ENCODE results near the gene CACNA1C. TPM values are rescaled to one million over a fixed set of nuclear protein-coding genes. Genes with fewer than 3 reads are reported as not detected.
A peak's percentile ranks its signal among the peaks of the same experiment; 100 is the strongest.
"Not testable (repeated sequence)": the region's sequence is repeated elsewhere in the genome, so short reads cannot be mapped to it uniquely, and the experiment has no call there.

Gene CACNA1C
- total RNA-seq, 1 donor from 2014 or later: 20.0 TPM

DNA sequence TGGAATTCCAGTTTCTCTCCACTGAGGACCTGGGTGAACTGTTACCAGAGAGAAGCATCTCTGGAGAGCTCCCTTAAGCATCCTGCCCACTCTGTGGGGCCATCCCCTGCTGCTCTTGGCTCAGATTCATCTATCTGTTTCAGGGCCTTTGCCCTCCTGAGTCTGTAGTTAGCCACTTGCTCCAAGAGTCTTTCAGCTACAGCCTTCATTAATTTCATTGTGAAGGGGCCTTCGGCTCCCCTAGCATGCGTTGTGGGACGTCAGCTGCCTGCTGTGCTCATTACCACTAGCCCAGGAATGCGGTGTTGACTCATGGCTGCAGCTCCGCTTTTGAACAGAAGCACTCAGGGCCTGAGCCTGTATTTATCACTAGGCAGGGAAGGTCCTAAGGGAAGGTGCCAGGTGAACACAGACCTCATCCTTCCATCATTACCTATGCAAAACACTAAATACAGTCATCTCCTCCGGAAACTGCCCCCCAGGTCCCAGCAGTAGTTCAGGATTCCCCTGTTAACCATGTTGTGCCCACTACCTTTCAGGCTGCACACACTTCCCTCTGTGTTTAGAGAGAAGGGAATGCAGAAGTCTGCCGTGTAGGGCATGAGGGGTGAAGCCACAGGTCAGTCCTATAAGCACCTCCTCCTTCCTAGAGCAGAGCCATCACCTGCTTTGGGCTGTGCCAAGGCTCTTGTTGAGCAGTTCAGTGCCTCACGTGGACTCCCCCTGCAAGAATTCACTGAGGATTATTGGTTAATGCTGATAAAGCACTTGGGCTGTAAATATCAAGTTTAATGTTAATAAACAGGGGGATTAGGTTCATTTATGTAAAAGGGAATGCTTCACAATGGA is 191.4 kb downstream of the CACNA1C start:
- DNase-seq (ENCODE audit: low spot score in 2 of 2): no peak
- no peak for FAIRE-seq

DNA sequence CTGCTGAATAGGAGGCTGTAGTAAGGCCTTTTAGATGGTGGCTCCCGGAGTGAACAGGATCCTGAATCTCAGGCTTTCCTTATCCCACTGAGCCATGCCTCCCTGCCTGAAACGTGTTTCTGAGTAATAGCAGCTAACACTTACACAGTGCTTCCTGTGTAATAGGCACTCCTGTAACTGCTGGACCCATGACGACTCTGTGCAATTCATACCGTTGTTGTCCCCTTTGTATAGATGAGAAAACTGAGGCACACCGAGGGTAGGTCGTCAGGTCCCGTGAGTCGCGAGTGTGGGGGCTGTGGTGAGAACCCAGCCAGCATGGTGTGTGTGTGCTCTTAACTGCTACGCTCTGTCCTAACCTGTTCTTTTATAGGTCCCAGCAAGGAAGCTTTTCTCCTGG is 193.6 kb downstream of the CACNA1C start:
- DNase-seq (ENCODE audit: low spot score in 2 of 2): no peak
- FAIRE-seq: no peak

DNA sequence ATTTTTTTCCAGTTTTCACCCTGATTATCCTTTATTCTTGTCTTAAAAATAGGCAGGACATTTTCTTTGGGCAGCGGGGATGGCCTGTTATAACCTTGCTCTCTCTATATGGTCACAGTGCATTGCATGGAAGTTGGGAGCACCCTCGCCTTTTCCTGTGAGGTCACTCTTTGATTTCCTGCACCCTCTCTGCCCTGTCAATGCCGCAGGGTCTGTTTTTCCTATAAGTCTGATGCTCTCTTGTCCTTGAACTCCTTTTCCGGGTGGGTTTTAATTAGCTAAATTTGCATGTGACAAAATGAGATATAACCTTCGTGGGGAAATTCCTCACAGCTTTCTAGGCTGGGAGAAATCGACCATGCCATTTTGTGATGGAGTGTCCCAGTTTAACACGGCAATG is 194.3 kb downstream of the CACNA1C start:
- FAIRE-seq (no peak), DNase-seq (ENCODE audit: low spot score in 2 of 2) (no peak)

DNA sequence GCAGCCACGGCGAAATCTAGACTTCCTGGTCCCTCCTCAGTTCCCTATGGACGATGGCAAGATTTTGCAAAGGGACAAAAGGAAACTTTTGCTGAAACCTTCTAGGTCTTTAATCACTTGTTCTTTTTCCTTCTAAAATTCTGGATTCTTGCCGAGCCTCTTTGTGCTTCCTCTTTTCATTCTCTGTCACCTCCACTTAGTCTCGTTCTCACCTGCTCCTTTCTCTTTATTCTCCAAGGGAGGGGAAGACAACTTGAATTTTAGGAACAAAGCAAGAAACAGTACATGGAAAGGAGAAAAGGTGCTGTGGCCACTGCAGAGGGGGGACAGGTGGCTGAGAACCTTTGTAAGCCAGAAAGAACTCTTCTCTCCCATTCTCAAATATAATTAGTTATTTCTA is 194.8 kb downstream of the CACNA1C start:
- FAIRE-seq (no peak), DNase-seq (ENCODE audit: low spot score in 2 of 2) (no peak)

DNA sequence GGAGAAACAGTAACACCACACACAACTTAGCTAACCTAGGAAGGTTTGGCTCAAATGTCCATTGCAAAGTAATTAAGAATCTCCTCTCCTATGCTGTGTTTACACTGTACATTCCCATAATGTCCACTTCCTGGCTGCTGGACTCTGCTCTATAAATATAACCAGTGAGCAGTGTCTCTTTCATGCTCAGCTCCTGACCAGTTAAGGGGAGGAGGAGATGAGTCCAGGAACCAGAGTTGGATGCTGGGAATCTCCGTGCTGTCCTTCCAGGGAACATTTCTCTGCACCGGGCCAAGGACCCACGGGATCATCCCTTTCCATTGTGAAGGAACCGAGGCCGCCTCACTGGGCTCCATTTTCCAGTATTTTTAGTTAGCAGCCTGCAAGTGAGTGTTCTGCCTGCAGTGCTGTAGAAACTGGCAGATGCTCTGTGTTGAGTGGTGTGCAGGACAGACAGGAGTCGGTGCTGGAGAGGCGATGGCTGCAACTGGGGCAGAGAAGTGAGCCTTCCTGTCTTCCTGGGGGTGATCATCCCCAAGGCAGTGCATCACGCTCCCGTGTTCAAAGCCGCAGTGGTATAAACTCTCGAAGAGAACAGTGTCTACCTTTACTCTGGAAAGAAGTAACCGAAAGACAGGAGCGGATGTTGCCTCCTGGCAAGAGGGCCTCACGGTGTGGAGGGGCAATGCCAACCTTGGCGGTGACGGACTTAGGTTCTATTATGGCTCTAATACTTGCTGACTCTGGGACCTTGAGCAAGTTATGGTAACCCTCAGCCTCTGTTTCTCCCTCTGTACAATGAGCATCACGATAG is 195.5 kb downstream of the CACNA1C start:
- DNase-seq (ENCODE audit: low spot score in 2 of 2) (no peak), FAIRE-seq (no peak)

DNA sequence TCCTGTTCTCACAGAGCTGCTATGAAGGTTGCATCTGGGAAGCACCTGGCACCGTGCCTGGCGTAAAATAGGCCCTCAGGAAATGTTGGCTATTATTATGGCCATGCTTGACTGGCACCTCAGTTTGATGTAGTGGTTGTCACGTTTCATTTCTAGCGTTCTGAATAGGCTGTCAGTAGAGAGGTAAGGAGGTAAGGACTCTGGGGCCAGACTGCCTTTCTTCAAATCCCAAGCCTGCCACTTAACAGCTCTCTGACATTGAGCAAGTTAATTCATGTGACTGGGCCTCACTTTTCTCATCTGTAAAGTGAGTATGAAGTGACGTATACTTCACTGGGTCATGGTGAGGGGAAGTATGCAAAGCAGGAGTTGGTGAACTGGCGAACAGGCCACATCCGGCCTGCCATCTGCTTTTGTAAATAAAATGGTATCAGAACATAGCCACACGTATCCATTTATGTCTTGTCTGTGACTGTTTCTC is 196.2 kb downstream of the CACNA1C start:
- DNase-seq (ENCODE audit: low spot score in 2 of 2) (no peak), FAIRE-seq (no peak)

DNA sequence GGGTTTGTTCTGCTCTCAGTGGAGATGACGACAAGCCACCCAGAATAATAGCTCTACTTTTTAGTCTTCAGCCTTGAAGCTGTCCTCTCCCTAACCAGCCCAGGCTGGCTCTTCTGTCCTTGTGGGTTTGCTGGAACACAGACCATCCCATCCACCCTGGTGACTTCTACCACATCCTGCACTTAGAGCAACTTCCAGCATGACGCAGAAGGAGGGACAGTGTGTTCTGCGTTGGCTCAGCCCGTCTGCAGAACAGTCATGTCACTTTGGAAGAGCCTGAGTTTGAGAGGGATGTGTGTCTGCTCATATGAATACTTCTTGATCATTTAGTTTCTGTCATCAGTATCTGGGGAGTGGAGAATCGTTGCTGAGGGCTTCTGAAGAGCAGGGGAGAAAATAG is 198.0 kb downstream of the CACNA1C start:
- DNase-seq (ENCODE audit: low spot score in 2 of 2): no peak
- no peak for FAIRE-seq

DNA sequence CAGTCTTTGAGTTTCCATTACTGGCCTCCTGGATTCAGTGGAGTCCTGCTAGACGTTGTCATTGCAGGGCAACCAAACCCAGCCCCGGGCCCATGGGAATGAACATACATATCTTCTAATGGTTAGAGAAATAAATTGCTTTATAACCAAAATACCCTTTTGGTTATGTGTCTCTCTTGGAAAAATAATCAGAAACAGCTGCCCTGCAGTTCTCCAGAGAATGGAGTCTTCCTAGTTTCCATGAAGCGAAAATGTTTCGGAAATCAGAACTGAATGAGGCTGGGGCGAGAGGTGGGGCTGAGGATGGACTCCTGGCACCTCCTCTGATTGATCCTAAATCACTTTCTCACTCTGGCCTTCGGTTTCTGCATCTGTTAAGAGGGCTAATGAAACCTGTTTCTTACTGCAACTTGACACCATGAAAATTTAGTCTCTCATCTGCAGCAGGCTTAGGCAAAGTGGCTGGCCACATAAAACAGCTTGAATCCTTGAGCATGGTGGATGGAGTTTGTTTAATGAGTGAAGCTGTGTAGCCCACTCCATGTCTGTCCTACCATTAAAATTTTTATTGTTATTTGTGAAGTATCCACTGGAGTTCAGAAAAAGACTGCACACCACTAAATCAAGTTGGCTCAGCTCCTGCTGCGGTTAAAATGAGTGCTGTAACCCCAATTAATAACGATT is 198.9 kb downstream of the CACNA1C start:
- no peak for DNase-seq (ENCODE audit: low spot score in 2 of 2)

DNA sequence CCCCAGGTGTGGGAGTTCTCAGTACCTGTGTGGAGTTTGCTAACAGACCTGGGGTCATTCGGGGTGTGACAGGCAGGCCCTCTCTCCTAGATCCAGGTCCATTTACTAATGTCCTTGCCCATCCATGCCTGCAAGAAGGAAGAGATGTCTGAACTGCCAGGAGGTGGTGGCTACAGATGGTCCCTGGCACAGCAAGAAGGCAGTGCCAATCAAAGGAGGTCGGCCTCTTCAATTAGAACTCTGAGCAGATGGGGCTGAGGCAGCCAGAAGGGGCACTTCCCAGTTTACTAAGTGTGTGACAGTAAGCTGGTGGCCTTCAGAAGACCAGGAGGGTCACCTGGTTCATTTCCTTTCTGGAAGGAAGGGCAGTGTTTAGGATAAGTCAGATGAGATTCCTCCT is 202.5 kb downstream of the CACNA1C start:
- no peak for FAIRE-seq
- no peak for DNase-seq (ENCODE audit: low spot score in 2 of 2)

More for the DNA sequence above, 198.9 kb downstream of the CACNA1C start:
- FAIRE-seq: no peak

DNA sequence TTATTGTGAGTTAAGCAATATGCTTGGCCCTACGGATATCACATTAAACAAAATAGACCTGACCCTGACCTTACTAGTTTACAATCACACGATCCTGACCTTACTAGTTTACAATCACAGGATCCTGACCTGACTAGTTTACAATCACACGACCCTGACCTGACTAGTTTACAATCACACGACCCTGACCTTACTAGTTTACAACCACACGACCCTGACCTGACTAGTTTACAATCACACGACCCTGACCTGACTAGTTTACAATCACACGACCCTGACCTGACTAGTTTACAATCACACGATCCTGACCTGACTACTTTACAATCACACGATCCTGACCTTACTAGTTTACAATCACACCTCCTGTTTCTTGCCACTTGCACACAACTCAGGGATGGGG is 202.9 kb downstream of the CACNA1C start:
- FAIRE-seq: peak; percentile 100
- DNase-seq (ENCODE audit: low spot score in 2 of 2): not testable (repeated sequence)

DNA sequence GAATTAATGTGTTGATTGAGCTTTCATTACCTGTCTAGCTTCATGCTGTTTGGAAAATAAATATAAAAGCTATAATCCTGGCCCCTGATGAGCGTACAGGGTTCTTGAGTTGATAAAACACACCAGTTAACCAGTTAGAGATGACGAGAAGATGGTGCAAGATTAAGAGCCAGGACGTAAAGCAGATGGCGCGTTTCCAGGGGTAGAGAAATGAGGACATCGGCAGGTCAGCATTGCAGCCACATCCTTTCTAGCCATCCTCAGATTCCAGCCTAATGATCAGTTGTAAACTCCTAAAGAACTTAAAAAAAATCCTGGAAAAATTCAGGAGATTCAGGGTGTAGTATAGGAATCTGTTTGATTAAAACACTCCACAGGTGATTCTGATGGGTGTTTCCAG is 203.7 kb downstream of the CACNA1C start:
- FAIRE-seq: no peak
- DNase-seq (ENCODE audit: low spot score in 2 of 2): no peak

DNA sequence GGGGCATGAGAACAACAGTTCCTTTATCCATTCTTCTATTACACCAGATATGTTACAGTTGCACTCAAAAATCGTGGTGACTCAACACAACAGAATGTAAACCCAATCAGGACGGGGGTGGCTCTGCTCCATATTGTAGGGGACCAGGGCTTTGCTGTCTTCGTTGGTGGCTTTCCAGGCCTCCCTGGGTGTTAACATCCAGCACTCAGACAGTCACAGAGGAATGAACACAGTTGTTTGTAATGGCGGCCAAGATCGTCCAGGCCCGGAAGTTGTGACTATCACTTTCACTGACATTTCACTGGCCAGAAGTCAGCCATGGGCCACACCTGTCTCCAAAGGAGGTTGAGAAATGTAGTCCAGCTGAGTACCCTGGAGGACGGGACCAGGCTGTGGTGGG is 204.1 kb downstream of the CACNA1C start:
- FAIRE-seq (no peak), DNase-seq (ENCODE audit: low spot score in 2 of 2) (no peak)

DNA sequence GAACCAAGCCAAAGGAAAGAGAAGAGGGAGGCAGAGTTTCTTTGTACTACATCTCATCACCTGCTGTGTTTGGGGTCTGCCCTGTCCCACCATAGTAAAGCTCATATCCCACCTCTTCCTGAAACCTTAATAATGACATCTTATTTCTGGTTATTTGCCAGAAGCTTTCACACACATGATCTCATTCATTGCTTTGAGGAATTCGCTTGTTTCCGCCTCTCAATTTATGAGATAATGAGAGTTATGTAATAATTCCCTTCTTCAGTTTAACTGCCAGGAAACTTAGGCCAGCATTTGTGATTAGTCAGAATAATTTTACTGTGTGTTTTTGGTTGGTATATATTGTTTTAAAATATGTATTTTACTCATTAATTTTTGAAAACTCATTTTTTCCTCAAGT is 205.2 kb downstream of the CACNA1C start:
- no peak for FAIRE-seq

DNA sequence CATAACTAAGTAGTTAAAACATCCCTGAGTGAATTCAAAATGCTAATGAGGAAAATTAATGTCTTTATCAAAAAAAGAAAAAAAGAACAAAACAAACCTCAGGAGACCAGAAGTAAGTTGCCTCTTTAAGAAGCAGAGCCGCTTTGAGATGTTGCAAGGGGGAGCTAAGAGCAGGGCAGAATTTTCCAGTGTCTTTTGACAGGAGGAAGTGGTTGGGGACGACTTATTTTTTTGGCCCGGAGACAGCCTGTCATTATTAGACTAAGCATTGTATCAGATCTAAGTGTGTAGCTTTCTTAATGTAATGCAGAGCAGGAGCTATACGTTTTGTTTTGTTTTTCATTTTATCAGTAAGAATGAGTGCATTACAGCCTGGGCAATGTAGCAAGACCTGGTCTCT is 206.6 kb downstream of the CACNA1C start:
- FAIRE-seq: no peak
- no peak for DNase-seq (ENCODE audit: low spot score in 2 of 2)

More for the DNA sequence above, 205.2 kb downstream of the CACNA1C start:
- DNase-seq (ENCODE audit: low spot score in 2 of 2): no peak

DNA sequence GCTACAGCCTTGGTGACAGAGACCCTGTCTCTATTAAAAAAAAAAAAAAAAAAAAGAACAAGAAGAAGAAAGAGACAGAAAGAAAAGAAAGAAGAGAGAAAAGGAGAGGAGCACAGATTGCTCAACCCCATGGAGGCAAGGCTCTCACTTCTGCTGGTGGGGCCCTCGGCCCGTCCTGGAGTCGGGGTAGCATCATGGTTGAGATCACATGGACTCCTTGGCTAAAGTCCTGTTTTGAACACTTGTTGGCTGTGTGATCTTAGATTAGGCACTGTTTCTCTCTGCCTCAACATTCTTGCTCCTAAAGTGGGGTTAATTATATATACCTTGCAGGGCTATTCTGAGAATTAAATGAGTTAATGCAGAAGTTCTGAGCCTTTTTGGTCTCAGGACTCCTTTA is 207.7 kb downstream of the CACNA1C start:
- FAIRE-seq: no peak
- no peak for DNase-seq (ENCODE audit: low spot score in 2 of 2)

DNA sequence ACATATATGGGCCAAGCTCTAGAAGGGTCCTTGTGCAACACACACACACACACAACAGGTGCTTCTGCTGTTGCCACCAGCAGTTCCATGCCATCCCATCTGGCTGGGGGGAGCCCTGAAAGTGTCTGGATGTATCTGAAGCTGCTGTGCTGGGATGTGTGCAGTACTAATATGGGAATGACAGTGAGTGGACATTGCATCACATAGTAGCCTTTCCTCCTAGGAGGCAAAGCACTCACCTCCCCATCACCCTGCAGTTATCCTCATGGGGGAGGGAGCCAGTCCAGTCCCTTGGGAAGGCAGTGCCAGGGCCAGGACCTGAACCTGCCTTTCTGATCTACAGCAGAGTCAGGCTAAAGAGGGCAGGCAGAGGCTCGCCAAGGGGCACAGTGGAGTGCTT is 208.9 kb downstream of the CACNA1C start:
- FAIRE-seq: no peak
- no peak for DNase-seq (ENCODE audit: low spot score in 2 of 2)

DNA sequence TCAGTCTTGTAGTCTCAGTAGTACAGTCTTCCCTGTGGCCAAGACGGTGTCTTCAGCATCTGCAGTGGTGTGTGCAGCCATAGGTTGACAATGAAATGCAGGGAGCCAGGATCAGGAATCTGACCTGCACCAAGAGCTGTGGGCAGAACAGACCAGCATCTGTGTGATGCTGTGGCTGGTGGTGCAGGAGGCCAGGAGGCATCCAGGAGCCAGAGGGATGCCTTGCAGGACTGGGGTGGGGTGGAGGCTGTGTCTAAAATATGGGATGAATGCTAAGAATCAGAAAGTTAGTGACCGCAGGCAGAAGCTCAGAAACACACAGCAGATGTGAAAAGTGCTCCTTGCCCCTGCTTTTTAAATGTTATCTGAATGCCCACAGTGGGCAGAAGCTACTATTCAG is 209.7 kb downstream of the CACNA1C start:
- FAIRE-seq: no peak
- no peak for DNase-seq (ENCODE audit: low spot score in 2 of 2)

DNA sequence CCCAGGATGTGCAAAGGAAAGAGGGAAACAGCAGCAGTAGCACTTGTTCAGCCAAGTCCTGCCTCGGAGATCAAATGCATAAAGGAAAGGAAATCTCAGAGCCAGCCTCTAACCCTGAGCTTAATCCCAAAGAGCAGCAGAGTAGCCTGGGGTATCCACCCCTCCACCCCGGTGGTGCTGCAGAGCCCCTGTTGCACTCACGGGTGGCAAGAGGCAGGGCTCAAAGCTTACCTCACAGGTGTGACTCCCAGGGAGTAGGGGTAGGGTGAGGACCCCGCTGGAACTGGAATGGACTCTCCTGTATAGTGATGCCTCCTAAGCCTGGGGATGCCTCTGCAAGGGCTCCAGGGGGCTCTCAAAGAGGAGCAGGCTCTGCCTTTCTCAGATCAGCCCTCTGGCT is 211.1 kb downstream of the CACNA1C start:
- FAIRE-seq (no peak), DNase-seq (ENCODE audit: low spot score in 2 of 2) (no peak)

DNA sequence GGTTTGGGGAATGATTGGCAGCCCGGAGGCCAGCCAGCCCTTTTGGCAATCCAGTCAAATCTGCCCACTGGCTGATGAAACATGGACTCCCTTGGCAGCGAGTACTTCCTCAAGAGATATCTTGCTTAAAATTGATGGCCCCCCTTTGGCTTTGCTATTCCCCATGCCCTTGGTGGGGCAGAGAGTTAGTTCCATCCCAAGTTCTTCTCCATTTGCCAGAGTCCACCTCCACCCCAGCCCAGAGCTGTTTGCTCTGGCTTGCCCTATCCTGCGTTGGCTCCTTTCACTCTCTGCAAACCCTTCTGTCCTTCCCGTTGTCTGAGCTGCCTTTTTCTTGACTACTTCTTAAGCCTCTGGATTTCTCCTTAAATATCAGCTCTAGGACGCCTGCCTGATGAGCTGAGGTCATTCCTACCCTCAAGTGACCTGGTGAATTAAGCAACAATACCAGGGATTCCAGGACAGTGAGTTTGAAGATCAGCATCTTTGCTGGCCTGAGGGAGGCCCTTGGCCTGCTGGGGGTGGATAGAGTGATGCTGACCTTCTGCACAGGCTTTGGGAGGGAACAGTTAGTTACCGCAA is 212.0 kb downstream of the CACNA1C start:
- no peak for DNase-seq (ENCODE audit: low spot score in 2 of 2)
- no peak for FAIRE-seq

DNA sequence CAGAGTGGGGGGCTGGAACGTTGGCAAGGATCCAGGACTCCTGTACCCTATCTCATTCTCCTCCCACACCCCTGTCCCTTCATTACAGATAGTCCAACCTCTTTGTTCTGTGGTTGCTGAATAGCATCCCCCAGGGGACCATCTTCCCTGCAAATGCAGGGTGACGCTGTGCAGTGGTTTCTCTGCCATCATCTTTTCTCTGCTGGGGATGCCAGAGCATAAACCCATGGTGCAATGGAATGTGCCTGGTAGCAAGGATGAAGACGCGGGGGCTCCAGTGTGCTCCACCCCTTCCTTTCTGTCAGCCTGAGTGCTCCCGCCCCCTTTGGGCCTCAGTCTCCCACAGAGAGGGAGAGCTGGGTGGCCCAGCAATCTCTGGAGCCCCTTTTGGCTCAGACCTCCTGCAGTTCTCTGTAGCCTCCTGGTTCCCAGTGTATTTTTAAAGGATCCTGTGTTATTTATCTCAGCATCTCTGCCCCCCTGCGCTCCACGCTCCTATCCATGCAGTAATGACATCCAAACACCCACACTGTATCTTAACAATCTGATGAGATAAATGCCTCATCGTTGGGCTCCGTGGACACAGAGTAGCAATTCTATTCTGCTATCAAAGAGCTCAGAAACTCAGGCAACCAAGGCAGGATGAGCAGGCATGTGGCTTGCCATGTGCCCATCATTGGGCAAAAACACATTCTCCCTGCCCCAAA is 212.8 kb downstream of the CACNA1C start:
- FAIRE-seq: no peak
- no peak for DNase-seq (ENCODE audit: low spot score in 2 of 2)
